Muscle layer of colon (tissue), 2 donors: ENCODE data around the gene POP5.
"Not testable (repeated sequence)": the region's sequence is repeated elsewhere in the genome, so short reads cannot be mapped to it uniquely, and the experiment has no call there.

Source experiments
- H3K27ac ChIP-seq: one replicate; pipeline ENCODE4 v1.7.0; 2013; ENCODE audit warnings: low read depth, mild to moderate bottlenecking, low read length, moderate library complexity
- H3K27me3 ChIP-seq, 2 donors: one replicate each; pipeline ENCODE4 v1.7.0; 2013; ENCODE audit warnings: low read length in 2 of 2, mild to moderate bottlenecking in 2 of 2; ENCODE audit not compliant: insufficient read depth in 2 of 2, control insufficient read depth in 1 of 2
- H3K36me3 ChIP-seq: one replicate; pipeline ENCODE4 v1.7.0; 2013; ENCODE audit warnings: mild to moderate bottlenecking, low read length; ENCODE audit not compliant: insufficient read depth
- H3K4me1 ChIP-seq: one replicate; pipeline ENCODE4 v1.7.0; 2013; ENCODE audit warnings: mild to moderate bottlenecking, low read length; ENCODE audit not compliant: insufficient read depth
- H3K4me3 ChIP-seq, 2 donors: one replicate each; pipeline ENCODE4 v1.7.0; 2013; ENCODE audit warnings: low read length in 2 of 2, low read depth in 1 of 2, mild to moderate bottlenecking in 1 of 2, moderate library complexity in 1 of 2
- H3K9ac ChIP-seq: one replicate; pipeline ENCODE4 v1.7.0; 2013; ENCODE audit warnings: low read length
- H3K9me3 ChIP-seq: one replicate; pipeline ENCODE4 v1.7.0; 2013; ENCODE audit warnings: mild to moderate bottlenecking, low read length
- donor health status: abdominal sarcoma.
- donor health status: Adenocarcinoma of cecum.

The POP5 gene

GRCh38 chr12:120580787-120581723, at the start of gene POP5:
TSS of gene POP5 (minus strand) at chr12:120581402. CDS start at chr12:120581362, 40 bp downstream.
- Histone ChIP-seq H3K27me3 (no peaks in the 10 kb centered on the region), H3K9ac (peak within 1 kb of the TSS; percentile 65), H3K36me3 (peaks cover 26% of the 10 kb centered on the region), H3K4me1 (peaks cover 26% of the 10 kb centered on the region), H3K4me3 (peak within 1 kb of the TSS; percentile 76 to 95), H3K9me3 (no peaks in the 10 kb centered on the region), H3K27ac (peak within 1 kb of the TSS; percentile 84)

- no peak overlapping the region for H3K4me3 ChIP-seq
- no peaks in the 10 kb centered on the region for H3K27me3 ChIP-seq
- no peak overlapping the region for H3K27ac ChIP-seq
- H3K36me3 ChIP-seq, result no peaks in the 10 kb centered on the region
- no peaks in the 10 kb centered on the region for H3K9me3 ChIP-seq
- no peaks in the 10 kb centered on the region for H3K4me1 ChIP-seq
- H3K9ac ChIP-seq, result no peak overlapping the region
Observed at GRCh38 chr12:120630104-120630892, 49.1 kb upstream of the POP5 start.

GRCh38 chr12:120628919-120629318, 47.7 kb upstream of the POP5 start:
- H3K9me3 ChIP-seq, result no peaks in the 10 kb centered on the region
- H3K27ac ChIP-seq, result no peak overlapping the region
- H3K4me3 ChIP-seq, result no peak overlapping the region
- no peak overlapping the region for H3K9ac ChIP-seq
- H3K27me3 ChIP-seq, result no peaks in the 10 kb centered on the region
- H3K4me1 ChIP-seq, result no peaks in the 10 kb centered on the region
- H3K36me3 ChIP-seq, result no peaks in the 10 kb centered on the region

GRCh38 chr12:120625557-120626419, 44.6 kb upstream of the POP5 start:
- H3K36me3 ChIP-seq, result no peaks in the 10 kb centered on the region
- H3K27ac ChIP-seq, result no peak overlapping the region
- no peaks in the 10 kb centered on the region for H3K27me3 ChIP-seq
- no peaks in the 10 kb centered on the region for H3K9me3 ChIP-seq
- no peak overlapping the region for H3K4me3 ChIP-seq
- H3K9ac ChIP-seq, result no peak overlapping the region
- H3K4me1 ChIP-seq, result no peaks in the 10 kb centered on the region

GRCh38 chr12:120620624-120621023, 39.4 kb upstream of the POP5 start:
- Histone ChIP-seq H3K4me3 (no peak overlapping the region), H3K4me1 (no peaks in the 10 kb centered on the region), H3K9me3 (no peaks in the 10 kb centered on the region), H3K27ac (no peak overlapping the region), H3K9ac (no peak overlapping the region), H3K27me3 (no peaks in the 10 kb centered on the region), H3K36me3 (no peaks in the 10 kb centered on the region)

- Histone ChIP-seq H3K9ac (no peak overlapping the region), H3K4me3 (no peak overlapping the region), H3K27me3 (no peaks in the 10 kb centered on the region), H3K27ac (no peak overlapping the region), H3K9me3 (no peaks in the 10 kb centered on the region), H3K4me1 (no peaks in the 10 kb centered on the region), H3K36me3 (no peaks in the 10 kb centered on the region)
Observed at GRCh38 chr12:120618954-120619615, 37.9 kb upstream of the POP5 start.

GRCh38 chr12:120617767-120618166, 36.6 kb upstream of the POP5 start:
- H3K9me3 ChIP-seq, H3K9ac ChIP-seq, H3K36me3 ChIP-seq, H3K27me3 ChIP-seq, H3K4me1 ChIP-seq, H3K4me3 ChIP-seq, H3K27ac ChIP-seq: not testable (repeated sequence)

- H3K9ac ChIP-seq, H3K27ac ChIP-seq, H3K9me3 ChIP-seq, H3K27me3 ChIP-seq, H3K36me3 ChIP-seq, H3K4me3 ChIP-seq, H3K4me1 ChIP-seq: not testable (repeated sequence)
Observed at GRCh38 chr12:120617193-120617592, 36.0 kb upstream of the POP5 start.

GRCh38 chr12:120614848-120615247, 33.6 kb upstream of the POP5 start:
- Histone ChIP-seq H3K4me3 (no peak overlapping the region), H3K27me3 (no peaks in the 10 kb centered on the region), H3K4me1 (no peaks in the 10 kb centered on the region), H3K9me3 (no peaks in the 10 kb centered on the region), H3K36me3 (no peaks in the 10 kb centered on the region), H3K27ac (no peak overlapping the region), H3K9ac (no peak overlapping the region)

GRCh38 chr12:120611534-120611933, 30.3 kb upstream of the POP5 start:
- H3K27me3 ChIP-seq, H3K36me3 ChIP-seq, H3K9ac ChIP-seq, H3K27ac ChIP-seq, H3K4me1 ChIP-seq, H3K9me3 ChIP-seq, H3K4me3 ChIP-seq: not testable (repeated sequence)
